Measurements from ENCODE around the gene RGMA.

Gene RGMA

DNA sequence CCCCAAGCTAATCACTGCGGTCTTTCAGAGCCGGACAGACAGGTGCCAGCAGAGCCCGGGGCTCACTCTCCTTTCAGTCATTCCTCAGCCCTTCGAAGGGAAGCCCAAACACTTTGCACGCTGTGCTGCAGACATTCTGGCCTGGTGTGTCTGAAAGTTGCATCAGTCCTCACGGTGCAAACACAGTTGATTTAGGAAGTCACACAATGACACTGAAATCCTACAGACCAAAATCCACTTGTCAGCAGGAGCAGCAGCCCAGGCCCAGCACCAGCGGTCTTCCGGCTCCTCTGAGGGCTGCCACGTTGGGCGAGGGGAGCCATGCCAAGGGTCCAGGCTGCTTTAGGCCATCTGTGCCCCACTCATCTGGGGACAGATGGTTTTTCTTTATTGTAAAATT lies 61.6 kb downstream of the RGMA start:
- TF ChIP-seq, protein P1, sequence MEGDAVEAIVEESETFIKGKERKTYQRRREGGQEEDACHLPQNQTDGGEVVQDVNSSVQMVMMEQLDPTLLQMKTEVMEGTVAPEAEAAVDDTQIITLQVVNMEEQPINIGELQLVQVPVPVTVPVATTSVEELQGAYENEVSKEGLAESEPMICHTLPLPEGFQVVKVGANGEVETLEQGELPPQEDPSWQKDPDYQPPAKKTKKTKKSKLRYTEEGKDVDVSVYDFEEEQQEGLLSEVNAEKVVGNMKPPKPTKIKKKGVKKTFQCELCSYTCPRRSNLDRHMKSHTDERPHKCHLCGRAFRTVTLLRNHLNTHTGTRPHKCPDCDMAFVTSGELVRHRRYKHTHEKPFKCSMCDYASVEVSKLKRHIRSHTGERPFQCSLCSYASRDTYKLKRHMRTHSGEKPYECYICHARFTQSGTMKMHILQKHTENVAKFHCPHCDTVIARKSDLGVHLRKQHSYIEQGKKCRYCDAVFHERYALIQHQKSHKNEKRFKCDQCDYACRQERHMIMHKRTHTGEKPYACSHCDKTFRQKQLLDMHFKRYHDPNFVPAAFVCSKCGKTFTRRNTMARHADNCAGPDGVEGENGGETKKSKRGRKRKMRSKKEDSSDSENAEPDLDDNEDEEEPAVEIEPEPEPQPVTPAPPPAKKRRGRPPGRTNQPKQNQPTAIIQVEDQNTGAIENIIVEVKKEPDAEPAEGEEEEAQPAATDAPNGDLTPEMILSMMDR (IDR thresholded peaks at IDR 0.05; ENCODE audit: insufficient read depth, missing control alignments) = no peak
- FAIRE-seq = no peak
- no peak for DNase-seq (ENCODE audit: insufficient read length, low spot score)

DNA sequence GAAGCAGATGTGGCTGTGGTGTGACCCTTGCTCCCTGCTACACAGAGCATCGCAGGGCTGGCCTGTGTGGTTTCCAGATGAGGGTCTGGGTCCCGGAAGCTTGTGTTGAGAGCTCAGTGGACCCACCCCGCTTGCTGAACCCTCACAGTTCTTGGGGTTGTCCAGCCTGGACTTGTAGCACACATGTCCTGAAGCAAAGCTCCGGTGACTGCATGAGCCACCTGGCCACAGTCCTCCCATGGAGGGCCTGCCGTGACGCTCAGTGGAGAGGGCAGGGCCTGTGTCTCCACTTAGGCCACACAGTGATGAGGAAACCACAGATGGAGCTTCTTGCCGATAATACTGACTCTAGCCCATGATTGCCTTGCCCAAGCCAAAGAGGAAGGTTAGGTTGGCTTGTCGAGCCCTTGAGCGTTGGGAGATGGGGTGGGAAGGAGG lies 62.6 kb downstream of the RGMA start:
- DNase-seq (ENCODE audit: insufficient read length, low spot score) (no peak), FAIRE-seq (no peak)
- TF ChIP-seq, protein P1 (IDR thresholded peaks at IDR 0.05; ENCODE audit: insufficient read depth, missing control alignments) = no peak

DNA sequence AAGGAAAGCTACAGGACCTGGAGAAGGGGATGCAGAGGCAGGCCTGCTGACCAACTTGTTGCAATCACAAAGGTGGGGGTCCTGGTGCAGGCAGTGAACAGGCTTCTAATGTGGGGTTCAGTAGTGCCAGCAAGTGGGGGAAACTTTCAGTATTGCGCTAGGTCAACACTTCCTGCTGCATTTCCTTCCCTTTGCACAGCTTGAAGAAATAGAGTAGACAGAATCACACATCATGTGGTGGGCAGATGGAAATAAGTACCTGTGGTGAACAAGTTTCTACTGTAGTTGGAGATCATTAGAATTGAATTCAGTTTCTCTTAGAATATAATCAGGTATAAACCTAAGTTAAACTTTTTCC lies 63.4 kb downstream of the RGMA start:
- DNase-seq (ENCODE audit: insufficient read length, low spot score) (no peak), FAIRE-seq (no peak)
- TF ChIP-seq, protein P1 (IDR thresholded peaks at IDR 0.05; ENCODE audit: insufficient read depth, missing control alignments) = no peak

DNA sequence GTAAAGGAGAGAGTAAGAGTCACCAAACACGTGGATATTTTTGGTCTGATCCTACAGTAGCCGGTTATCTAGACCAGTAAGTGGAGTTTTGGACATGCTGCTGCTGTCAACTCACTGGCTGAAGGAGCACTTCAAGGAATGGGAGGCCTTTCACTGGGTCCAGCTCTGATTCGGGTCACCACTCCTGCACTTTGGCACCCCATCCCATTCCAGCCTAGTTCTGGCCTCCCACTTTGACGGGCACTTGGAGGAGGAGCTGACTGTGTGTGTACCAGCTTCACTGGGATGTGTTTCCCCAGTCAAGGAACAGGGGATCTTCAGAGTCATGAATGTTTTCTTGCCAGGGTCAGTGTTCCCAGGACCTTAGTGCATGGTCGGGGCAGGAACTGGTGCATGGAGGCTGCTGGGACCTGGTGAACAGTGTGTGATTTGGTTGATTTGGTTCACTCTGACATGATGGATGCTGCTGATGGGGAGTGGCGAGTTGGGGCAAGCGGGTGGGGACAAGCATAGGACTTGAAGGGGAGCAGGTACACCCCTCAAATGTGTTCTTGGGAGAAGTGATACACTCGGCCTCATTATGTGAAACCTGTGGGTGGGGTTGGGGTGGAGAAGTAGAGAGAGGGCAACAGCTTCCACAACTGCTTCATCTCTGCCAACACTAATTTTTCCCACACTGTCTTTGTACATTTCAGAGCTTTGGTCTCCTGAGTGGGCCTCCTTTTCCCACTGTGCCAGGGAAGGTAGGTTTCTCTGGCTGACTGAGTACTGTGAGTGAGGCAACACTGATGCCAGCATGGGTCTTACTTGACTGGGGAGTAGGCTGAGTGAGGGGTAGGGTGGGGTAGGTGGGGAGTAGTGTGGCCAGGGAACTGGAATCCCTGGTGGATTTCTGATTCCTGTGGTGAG lies 64.0 kb downstream of the RGMA start:
- TF ChIP-seq, protein P1 (IDR thresholded peaks at IDR 0.05; ENCODE audit: insufficient read depth, missing control alignments) = no peak
- FAIRE-seq (no peak), DNase-seq (ENCODE audit: insufficient read length, low spot score) (no peak)

DNA sequence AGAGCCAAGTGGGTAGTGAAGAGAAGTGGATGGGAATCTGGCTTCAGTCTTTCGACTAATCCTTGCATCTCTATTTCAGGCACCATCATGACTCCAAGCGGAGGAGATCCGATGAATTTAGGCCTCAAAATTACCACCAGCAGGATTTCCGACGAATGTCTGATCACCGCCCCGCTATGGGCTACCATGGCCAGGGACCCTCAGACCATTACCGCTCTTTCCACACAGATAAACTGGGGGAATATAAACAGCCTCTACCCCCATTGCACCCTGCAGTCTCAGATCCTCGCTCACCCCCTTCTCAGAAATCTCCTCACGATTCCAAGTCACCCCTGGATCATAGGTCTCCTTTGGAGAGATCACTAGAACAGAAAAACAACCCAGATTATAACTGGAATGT lies 64.7 kb downstream of the RGMA start:
- DNase-seq (ENCODE audit: insufficient read length, low spot score) (no peak), FAIRE-seq (no peak)
- TF ChIP-seq, protein P1 (IDR thresholded peaks at IDR 0.05; ENCODE audit: insufficient read depth, missing control alignments) = no peak

DNA sequence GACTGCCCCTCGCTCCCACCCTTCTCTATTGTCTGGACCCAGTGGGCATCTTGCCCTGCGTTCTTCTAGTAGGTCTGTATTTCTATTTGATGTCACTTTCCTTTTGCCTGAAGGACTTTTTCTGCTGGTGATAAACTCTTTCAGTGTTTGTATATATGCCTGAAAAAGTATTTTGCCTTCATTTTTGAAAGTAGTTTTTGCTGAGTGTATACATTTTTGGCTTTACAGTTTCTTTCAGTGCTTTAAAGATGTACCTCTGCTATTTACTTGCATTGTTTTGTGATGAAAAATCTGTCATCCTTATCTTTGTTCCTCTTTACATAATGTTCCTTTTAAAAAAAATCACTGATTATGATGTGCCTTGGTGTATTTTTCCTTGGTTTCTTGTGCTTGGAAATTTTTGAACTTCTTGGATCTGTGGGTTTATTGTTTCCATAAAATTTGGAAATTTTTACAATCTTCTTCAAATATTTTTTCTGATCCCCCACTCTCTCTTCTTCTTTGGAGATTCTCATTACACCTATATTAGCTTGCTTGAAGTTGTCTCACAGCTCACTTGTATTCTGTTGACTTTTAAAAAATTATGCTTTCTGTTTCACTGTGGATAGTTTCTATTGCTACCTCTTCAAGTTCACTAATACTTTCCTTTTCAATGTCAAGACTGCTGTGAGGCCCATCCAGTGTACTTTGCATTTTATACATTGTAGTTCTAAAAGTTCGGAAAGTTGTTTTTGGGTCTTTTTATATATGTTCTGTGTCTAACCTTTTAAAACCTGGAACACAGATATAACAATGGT lies 67.8 kb downstream of the RGMA start:
- no peak for FAIRE-seq
- TF ChIP-seq, protein P1 (IDR thresholded peaks at IDR 0.05; ENCODE audit: insufficient read depth, missing control alignments) = no peak
- no peak for DNase-seq (ENCODE audit: insufficient read length, low spot score)
